HCT116 (cell line): Measurements from ENCODE around the gene BICRA. TPM values are rescaled to one million over a fixed set of nuclear protein-coding genes. Genes with fewer than 3 reads are reported as not detected.

Experiments used
- ATAC-seq: fragments of 200-7000 bp; cut with Tn5 transposase; 2 replicates; pipeline ENCODE4 v1.9.1; 2020; ENCODE audit warnings: mild to moderate bottlenecking, moderate library complexity
- BruUV-seq: library from RNA; stranded (reverse); fragments of 400-500 nt; replicated peaks from 2 replicates; lab custom pipeline; 2021; lab: Mats Ljungman, UMichigan
- CTCF ChIA-PET: fragments of 300-600 bp; sonication (Branson Sonifier 250); formaldehyde crosslinking; loops from one replicate; lab custom pipeline; 2021; ENCODE audit warnings: antibody characterized with exemption; lab: Charles Lee
- POLR2A ChIA-PET: fragments of 300-600, 350-600 bp; sonication (Branson Sonifier 250); formaldehyde crosslinking; loops from one replicate; lab custom pipeline; 2021; ENCODE audit warnings: antibody characterized with exemption; lab: Charles Lee
- RAD21 ChIA-PET, 2 experiments: fragments of 300-600 bp; sonication (Branson Sonifier 250); formaldehyde crosslinking; loops; one replicate each; lab custom pipeline; 2023; ENCODE audit warnings: low total read pairs in 2 of 2; ENCODE audit not compliant: uncharacterized antibody in 2 of 2, unreplicated experiment in 2 of 2, low non-redundant PET in 1 of 2; lab: Charles Lee
- DNase-seq: peaks from one replicate; pipeline ENCODE4 v3.0.0-alpha.2; 2010; ENCODE audit warnings: low read depth, low spot score
- H2AFZ ChIP-seq: fragments of 200-600 bp; shearing (Covaris generic), sonication (generic); 2 replicates; pipeline ENCODE4 v1.6.1; 2017; ENCODE audit warnings: low read depth, mixed run types, mixed read lengths, antibody characterized with exemption, low read length; ENCODE audit not compliant: poor library complexity, severe bottlenecking
- H3K27ac ChIP-seq: 2 replicates; pipeline ENCODE4 v1.5.1; 2012; ENCODE audit warnings: low read depth, low read length
- H3K27me3 ChIP-seq: fragments of 200-600 bp; sonication (generic); 2 replicates; pipeline ENCODE4 v1.6.1; 2016; ENCODE audit warnings: mixed run types, low read length, mixed read lengths; ENCODE audit not compliant: insufficient read depth
- H3K36me3 ChIP-seq, 2 experiments: fragments of 200-500 bp in 1 of 2; fragments of 200-600 bp in 1 of 2; sonication (Bioruptor generic) in 1 of 2; sonication (generic) in 1 of 2; 2 replicates each; pipeline versions ENCODE4 v1.5.1 to v1.6.1; 2014 to 2016; ENCODE audit warnings: low read length in 2 of 2, inconsistent platforms in 1 of 2, mixed read lengths in 1 of 2, mixed run types in 1 of 2; ENCODE audit not compliant: insufficient read depth in 2 of 2, control insufficient read depth in 1 of 2
- H3K4me1 ChIP-seq, 2 experiments: fragments of 200-600 bp in 1 of 2; sonication (generic) in 1 of 2; 2 replicates each; pipeline versions ENCODE4 v1.5.1 to v1.6.1; 2012 to 2017; ENCODE audit warnings: low read length in 2 of 2, inconsistent platforms in 1 of 2, mild to moderate bottlenecking in 1 of 2, mixed read lengths in 1 of 2, mixed run types in 1 of 2, moderate library complexity in 1 of 2; ENCODE audit not compliant: insufficient read depth in 2 of 2, control insufficient read depth in 1 of 2
- H3K4me2 ChIP-seq: fragments of 200-600 bp; sonication (generic); 2 replicates; pipeline ENCODE4 v1.6.1; 2017; ENCODE audit warnings: mixed run types, low read length, mixed read lengths
- H3K4me3 ChIP-seq, 2 experiments: fragments of 200-600 bp in 1 of 2; sonication (generic) in 1 of 2; replicated peaks in 1 of 2; 2 replicates each; pipeline ENCODE4 v1.5.1; 2011 to 2016; ENCODE audit warnings: low read length in 2 of 2, control low read depth in 1 of 2, low read depth in 1 of 2, mild to moderate bottlenecking in 1 of 2, mixed read lengths in 1 of 2, mixed run types in 1 of 2
- H3K79me2 ChIP-seq: fragments of 200-600 bp; sonication (generic); 2 replicates; pipeline ENCODE4 v1.6.1; 2017; ENCODE audit warnings: mild to moderate bottlenecking, mixed run types, low read length, moderate library complexity, mixed read lengths; ENCODE audit not compliant: insufficient read depth
- H3K9ac ChIP-seq: fragments of 200-600 bp; sonication (generic); 2 replicates; pipeline ENCODE4 v1.6.1; 2016; ENCODE audit warnings: low read length, mixed read lengths
- H3K9me2 ChIP-seq: fragments of 200-600 bp; sonication (generic), shearing (Covaris generic); 2 replicates; pipeline ENCODE4 v1.6.1; 2017; ENCODE audit warnings: mixed run types, mild to moderate bottlenecking, moderate library complexity; ENCODE audit not compliant: insufficient read depth
- H3K9me3 ChIP-seq, 2 experiments: fragments of 200-500 bp in 1 of 2; fragments of 200-600 bp in 1 of 2; sonication (Bioruptor generic) in 1 of 2; sonication (generic) in 1 of 2; 2 replicates each; pipeline ENCODE4 v1.6.1; 2014 to 2017; ENCODE audit warnings: low read length in 2 of 2, mixed read lengths in 2 of 2, inconsistent platforms in 1 of 2, low read depth in 1 of 2, mild to moderate bottlenecking in 1 of 2, mixed run types in 1 of 2, moderate library complexity in 1 of 2; ENCODE audit not compliant: control insufficient read depth in 1 of 2, insufficient read depth in 1 of 2
- H4K20me1 ChIP-seq: fragments of 200-600 bp; sonication (generic), shearing (Covaris generic); 2 replicates; pipeline ENCODE4 v1.6.1; 2017; ENCODE audit warnings: mixed run types, mild to moderate bottlenecking, moderate library complexity; ENCODE audit not compliant: insufficient read depth
- CBX3 ChIP-seq: IDR thresholded peaks from 2 replicates; pipeline ENCODE4 v1.6.1; 2012; ENCODE audit warnings: low read depth
- CTCF ChIP-seq, 3 experiments: fragments of 200-600 bp in 1 of 3; sonication (generic) in 1 of 3; IDR thresholded peaks in 2 of 3; conservative IDR thresholded peaks in 1 of 3; 2 replicates each; pipeline ENCODE4 v1.5.1; 2012 to 2017; ENCODE audit warnings: low read depth in 2 of 3, low read length in 2 of 3, antibody characterized with exemption in 1 of 3, borderline replicate concordance in 1 of 3, control low read depth in 1 of 3, mild to moderate bottlenecking in 1 of 3, mixed read lengths in 1 of 3, mixed run types in 1 of 3, moderate library complexity in 1 of 3; ENCODE audit not compliant: insufficient read depth in 1 of 3
- MAX ChIP-seq: IDR thresholded peaks from 2 replicates; pipeline ENCODE4 v1.6.1; 2012
- POLR2AphosphoS5 ChIP-seq: IDR thresholded peaks from 2 replicates; pipeline ENCODE4 v1.6.1; 2011; ENCODE audit warnings: mild to moderate bottlenecking, low read depth, low read length, moderate library complexity
- RAD21 ChIP-seq: IDR thresholded peaks from 2 replicates; pipeline ENCODE4 v1.6.1; 2012; ENCODE audit warnings: low read depth, mild to moderate bottlenecking
- SP1 ChIP-seq: IDR thresholded peaks from 2 replicates; pipeline ENCODE4 v1.6.1; 2012; ENCODE audit warnings: low read depth
- TCF7L2 ChIP-seq: IDR thresholded peaks from 2 replicates; pipeline ENCODE4 v1.7.0; 2011; ENCODE audit warnings: borderline replicate concordance, inconsistent platforms; ENCODE audit not compliant: insufficient read depth, insufficient read length; ENCODE audit errors: extremely low read depth
- YY1 ChIP-seq: IDR thresholded peaks from 2 replicates; pipeline ENCODE4 v1.6.1; 2011; ENCODE audit warnings: low read length, low read depth, moderate library complexity, mild to moderate bottlenecking; ENCODE audit not compliant: insufficient replicate concordance; ENCODE audit errors: extremely low read depth
- ZFX ChIP-seq: fragments of 450-650 bp; IDR thresholded peaks from 2 replicates; pipeline ENCODE4 v1.6.1; 2017
- intact Hi-C: fragments of 100-400 bp; cut with micrococcal nuclease; formaldehyde crosslinking; loops from 2 replicates; pipeline ENCODE4 v1.10.0; 2022
- total RNA-seq: library from RNA; stranded (reverse); gene quantifications from one replicate; pipeline ENCODE4 v1.2.1, GENCODE V29; 2021; ENCODE audit not compliant: unreplicated experiment

Gene BICRA
- total RNA-seq, 1 experiment from 2014 or later, result 11.3 TPM

GRCh38 chr19:47707135-47707925, 98.4 kb downstream of the BICRA start:
- ChIA-PET RAD21 (interaction anchor here (0.9 to 2.3 kb wide), 6 partner anchors 9 to 271 kb away, joined by 3 to 15 read pairs (median 5); no protein-coding TSS in a partner anchor), POLR2A (interaction anchor here (0.9 to 1.2 kb wide), 2 partner anchors 37 to 271 kb away, joined by 3 read pairs; no protein-coding TSS in a partner anchor), CTCF (interaction anchor here (0.6 to 3.2 kb wide), 17 partner anchors 10 to 451 kb away, joined by 3 to 68 read pairs (median 5); partner anchors contain the start of genes DHX34, KPTN and NOP53)
- intact Hi-C loops, result loop anchor here (1.0 kb wide), 1 partner anchor 271 kb away; no protein-coding TSS in a partner anchor
- Histone ChIP-seq H3K4me2 (peak overlapping the region; percentile 71), H3K27ac (no peak overlapping the region; the same call in 1 of the 2 replicates), H3K9me3 (no peaks in the 10 kb centered on the region), H3K36me3 (peaks cover 0 to 7% of the 10 kb centered on the region in 2 experiments; a peak in 2 of 4 replicates), H3K27me3 (no peaks in the 10 kb centered on the region), H4K20me1 (no peaks in the 10 kb centered on the region), H2AFZ (peak overlapping the region; percentile 80), H3K4me1 (peaks cover 0 to 11% of the 10 kb centered on the region in 2 experiments; a peak in 2 of 4 replicates), H3K4me3 (peak overlapping the region; percentile 24 to 35), H3K9me2 (no peaks in the 10 kb centered on the region), H3K9ac (peak overlapping the region; percentile 25; the same call in 1 of the 2 replicates), H3K79me2 (no peaks in the 10 kb centered on the region)
- no TSS peak for BruUV-seq
- ATAC-seq (peak; percentile 98), DNase-seq (peak; percentile 81)
- peak; percentile 90 for TF ChIP-seq CBX3
- peak; percentile 71 for TF ChIP-seq YY1
- TF ChIP-seq POLR2AphosphoS5, result peak; percentile 11; the same call in 1 of the 2 replicates
- peak; percentile 94 for TF ChIP-seq RAD21
- TF ChIP-seq SP1, result no peak
- TF ChIP-seq MAX, result 0 out of 2 replicates have a peak, but pooled peaks have one; percentile 29
- TF ChIP-seq TCF7L2, result no peak
- TF ChIP-seq ZFX, result no peak
- peak; percentile 86 to 93 (median 92) for TF ChIP-seq CTCF (IDR thresholded peaks at IDR 0.05 in 2 of 3, conservative IDR thresholded peaks at IDR 0.05 in 1 of 3; ENCODE audit: borderline replicate concordance in 1 of 3, insufficient read depth in 1 of 3, low read depth in 2 of 3, low read length in 2 of 3)
